ENCODE results near the gene TMEM53. TPM values are rescaled to one million over a fixed set of nuclear protein-coding genes. Genes with fewer than 3 reads are reported as not detected.

TMEM53 gene
- total RNA-seq, 1 donor from 2014 or later = 14.1 TPM

DNA sequence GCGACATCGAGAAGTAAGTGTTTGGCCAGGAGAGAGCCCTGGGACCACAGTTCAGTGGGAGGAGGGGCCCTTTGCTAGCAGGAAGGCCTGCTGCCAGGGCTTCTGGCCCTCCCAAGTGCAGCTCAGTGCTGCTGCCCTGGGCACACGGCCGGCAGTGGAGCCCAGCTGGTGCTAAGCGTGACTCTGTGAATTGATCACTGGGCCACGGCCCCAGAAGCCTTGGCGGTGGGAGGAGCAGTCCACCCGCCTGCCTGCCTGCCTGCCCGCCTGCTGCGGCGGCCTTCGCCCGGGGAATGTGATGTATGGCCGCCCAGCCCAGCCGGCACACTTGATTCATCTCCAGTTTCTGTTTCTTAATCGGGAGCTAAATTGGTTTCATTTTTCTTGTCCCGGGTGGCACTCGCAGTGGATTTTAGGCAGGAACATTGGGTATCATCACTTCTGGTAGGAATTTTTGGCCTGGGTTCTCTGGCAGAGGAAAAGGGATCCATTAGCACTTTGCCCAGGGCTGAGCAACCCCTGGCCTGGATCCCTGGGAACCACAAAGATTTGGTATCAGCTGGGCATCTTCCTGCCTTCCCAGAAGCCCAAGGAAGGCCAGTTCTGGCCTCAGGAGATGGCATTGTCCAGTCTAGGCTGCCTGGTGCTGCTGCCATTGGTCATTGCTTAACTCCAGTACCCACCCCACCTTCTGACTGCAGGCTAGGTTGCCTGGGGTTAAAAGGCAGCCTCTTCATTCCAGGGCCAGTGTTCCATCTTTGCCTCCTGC lies 28.6 kb downstream of the TMEM53 start:
- Mint-ChIP-seq H3K36me3 (ENCODE audit: low read depth) (peaks cover 7% of the 10 kb centered on the region), H3K4me3 (no peak overlapping the region), H3K9me3 (no peaks in the 10 kb centered on the region), H3K27ac (ENCODE audit: unreplicated experiment) (peak overlapping the region; percentile 62), H3K27me3 (ENCODE audit: low read depth) (no peaks in the 10 kb centered on the region), H3K4me1 (peaks cover 27% of the 10 kb centered on the region)
- DNase-seq (ENCODE audit: low read depth, low spot score) = no peak
- TF ChIP-seq, protein P1, sequence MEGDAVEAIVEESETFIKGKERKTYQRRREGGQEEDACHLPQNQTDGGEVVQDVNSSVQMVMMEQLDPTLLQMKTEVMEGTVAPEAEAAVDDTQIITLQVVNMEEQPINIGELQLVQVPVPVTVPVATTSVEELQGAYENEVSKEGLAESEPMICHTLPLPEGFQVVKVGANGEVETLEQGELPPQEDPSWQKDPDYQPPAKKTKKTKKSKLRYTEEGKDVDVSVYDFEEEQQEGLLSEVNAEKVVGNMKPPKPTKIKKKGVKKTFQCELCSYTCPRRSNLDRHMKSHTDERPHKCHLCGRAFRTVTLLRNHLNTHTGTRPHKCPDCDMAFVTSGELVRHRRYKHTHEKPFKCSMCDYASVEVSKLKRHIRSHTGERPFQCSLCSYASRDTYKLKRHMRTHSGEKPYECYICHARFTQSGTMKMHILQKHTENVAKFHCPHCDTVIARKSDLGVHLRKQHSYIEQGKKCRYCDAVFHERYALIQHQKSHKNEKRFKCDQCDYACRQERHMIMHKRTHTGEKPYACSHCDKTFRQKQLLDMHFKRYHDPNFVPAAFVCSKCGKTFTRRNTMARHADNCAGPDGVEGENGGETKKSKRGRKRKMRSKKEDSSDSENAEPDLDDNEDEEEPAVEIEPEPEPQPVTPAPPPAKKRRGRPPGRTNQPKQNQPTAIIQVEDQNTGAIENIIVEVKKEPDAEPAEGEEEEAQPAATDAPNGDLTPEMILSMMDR (conservative IDR thresholded peaks at IDR 0.05) = no peak

DNA sequence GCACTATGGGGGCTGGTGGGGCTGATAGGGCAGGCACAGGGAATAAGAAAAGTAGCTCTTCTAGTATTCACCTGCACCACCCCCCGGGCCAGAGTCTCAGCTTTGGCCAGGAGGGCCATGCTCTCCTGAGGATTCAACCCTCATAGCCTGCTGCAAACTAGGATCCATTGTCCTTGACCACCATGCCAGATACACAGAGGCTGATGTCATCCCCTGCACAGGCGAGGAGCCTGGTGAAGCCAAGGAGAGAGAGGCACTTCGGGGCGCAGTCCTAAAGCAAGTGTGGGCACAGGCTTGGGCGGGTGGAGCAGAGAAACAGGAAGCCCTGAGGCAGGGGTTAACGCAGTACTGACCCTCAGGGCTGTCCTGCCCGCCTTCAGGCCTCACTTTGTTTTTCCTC lies 29.5 kb downstream of the TMEM53 start:
- H3K36me3 Mint-ChIP-seq (ENCODE audit: low read depth) = peaks cover 7% of the 10 kb centered on the region
- no peaks in the 10 kb centered on the region for H3K27me3 Mint-ChIP-seq (ENCODE audit: low read depth)
- TF ChIP-seq, protein P1 (conservative IDR thresholded peaks at IDR 0.05) = no peak
- H3K27ac Mint-ChIP-seq (ENCODE audit: unreplicated experiment) = no peak overlapping the region
- no peak overlapping the region for H3K4me3 Mint-ChIP-seq
- peaks cover 22% of the 10 kb centered on the region for H3K4me1 Mint-ChIP-seq
- no peaks in the 10 kb centered on the region for H3K9me3 Mint-ChIP-seq
- no peak for DNase-seq (ENCODE audit: low read depth, low spot score)

DNA sequence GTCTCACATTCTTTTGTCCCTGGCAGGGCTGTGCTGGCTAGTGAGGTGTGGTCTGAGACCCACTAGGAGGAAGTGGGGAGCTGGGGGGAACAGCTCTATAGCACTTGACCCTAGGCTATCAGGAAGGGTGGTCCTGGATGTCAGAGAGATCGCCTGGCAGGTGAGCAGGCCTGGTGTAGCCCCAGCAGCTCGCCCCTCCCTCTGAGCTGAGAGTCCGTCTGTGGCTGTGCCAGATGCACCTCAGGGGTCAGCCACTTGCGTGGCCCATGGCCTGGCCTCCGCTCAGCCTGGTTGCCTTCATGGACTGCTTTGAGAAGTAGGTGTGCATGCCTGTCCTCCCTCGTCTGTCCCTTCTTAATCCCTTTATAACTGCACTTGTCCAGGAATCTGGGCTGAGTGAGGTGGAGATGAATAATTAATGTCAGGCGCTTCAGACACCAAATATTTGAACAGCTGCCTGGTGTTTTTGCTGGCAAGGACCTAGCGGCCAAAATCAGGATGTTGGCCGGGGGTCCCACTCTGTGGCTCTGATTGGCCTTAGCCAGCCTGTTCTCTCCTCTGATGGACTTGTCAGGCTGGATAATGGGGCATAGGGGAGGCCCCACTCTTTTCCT lies 30.5 kb downstream of the TMEM53 start:
- TF ChIP-seq, protein P1 (conservative IDR thresholded peaks at IDR 0.05) = no peak
- no peak overlapping the region for H3K4me3 Mint-ChIP-seq
- H3K9me3 Mint-ChIP-seq = no peaks in the 10 kb centered on the region
- peaks cover 16% of the 10 kb centered on the region for H3K4me1 Mint-ChIP-seq
- H3K36me3 Mint-ChIP-seq (ENCODE audit: low read depth) = peaks cover 2% of the 10 kb centered on the region
- DNase-seq (ENCODE audit: low read depth, low spot score) = no peak
- H3K27me3 Mint-ChIP-seq (ENCODE audit: low read depth) = no peaks in the 10 kb centered on the region
- no peak overlapping the region for H3K27ac Mint-ChIP-seq (ENCODE audit: unreplicated experiment)

DNA sequence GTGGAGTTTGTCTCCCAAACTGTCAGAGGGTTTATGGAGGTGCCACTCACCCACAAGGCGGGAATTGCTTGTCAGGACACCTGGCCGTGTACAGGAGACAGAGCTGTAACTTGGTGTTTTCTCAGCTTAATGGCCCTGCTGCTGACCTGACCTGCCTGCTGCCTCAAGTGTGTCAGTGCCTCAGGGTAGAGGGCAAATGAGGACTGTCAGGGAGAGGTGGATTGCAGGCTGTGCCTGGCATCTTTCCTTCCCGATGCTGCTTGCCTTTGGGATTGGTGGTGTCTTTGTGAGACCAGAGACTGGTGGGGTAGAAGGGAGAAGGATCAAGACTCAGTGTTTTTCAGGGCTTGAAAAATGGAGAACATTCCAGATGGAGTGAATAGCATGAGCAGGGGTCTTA lies 31.4 kb downstream of the TMEM53 start:
- Mint-ChIP-seq H3K9me3 (no peaks in the 10 kb centered on the region), H3K4me3 (no peak overlapping the region), H3K27me3 (ENCODE audit: low read depth) (no peaks in the 10 kb centered on the region), H3K36me3 (ENCODE audit: low read depth) (peaks cover 2% of the 10 kb centered on the region), H3K4me1 (peaks cover 20% of the 10 kb centered on the region), H3K27ac (ENCODE audit: unreplicated experiment) (peak overlapping the region; percentile 53)
- TF ChIP-seq, protein P1 (conservative IDR thresholded peaks at IDR 0.05) = no peak
- no peak for DNase-seq (ENCODE audit: low read depth, low spot score)

DNA sequence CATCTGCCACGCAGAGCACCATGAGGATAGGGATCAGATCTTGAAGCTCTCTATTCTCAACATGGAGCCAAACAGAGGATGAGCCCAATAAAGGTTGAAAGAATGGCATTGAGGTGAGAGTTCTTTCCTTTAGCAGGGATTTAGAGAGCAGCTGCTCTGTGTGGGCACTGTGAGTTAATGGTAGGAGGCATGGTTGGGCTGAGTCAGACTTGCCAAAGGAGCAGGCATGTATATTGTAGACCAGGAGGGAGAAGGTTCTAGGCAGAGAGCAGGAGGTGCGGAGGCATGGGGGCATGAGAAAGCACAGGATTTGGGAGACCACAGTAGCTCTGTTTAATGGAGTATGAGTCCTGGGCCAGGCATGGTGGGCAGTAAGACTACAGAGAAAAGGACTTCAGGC lies 32.0 kb downstream of the TMEM53 start:
- TF ChIP-seq, protein P1 (conservative IDR thresholded peaks at IDR 0.05) = no peak
- Mint-ChIP-seq H3K9me3 (no peaks in the 10 kb centered on the region), H3K27me3 (ENCODE audit: low read depth) (no peaks in the 10 kb centered on the region), H3K4me1 (peaks cover 25% of the 10 kb centered on the region), H3K4me3 (peak overlapping the region; percentile 31), H3K36me3 (ENCODE audit: low read depth) (peaks cover 2% of the 10 kb centered on the region), H3K27ac (ENCODE audit: unreplicated experiment) (peak overlapping the region; percentile 53)
- no peak for DNase-seq (ENCODE audit: low read depth, low spot score)
